Loucy (cell line): ENCODE measurements around the gene PDXK.

Experiments
- EZH2phosphoT487 ChIP-seq: fragments of 200-600 bp; IDR thresholded peaks from 2 replicates; pipeline ENCODE4 v1.6.1; 2018; ENCODE audit warnings: antibody characterized with exemption, mild to moderate bottlenecking, moderate library complexity, borderline replicate concordance
- TF ChIP-seq, protein P1 (sequence below): fragments of 200-600 bp; sonication (generic); conservative IDR thresholded peaks from 2 replicates; pipeline ENCODE4 v1.5.1; 2014; ENCODE audit warnings: mild to moderate bottlenecking, antibody characterized with exemption, low read length

- TF ChIP-seq, protein P1, sequence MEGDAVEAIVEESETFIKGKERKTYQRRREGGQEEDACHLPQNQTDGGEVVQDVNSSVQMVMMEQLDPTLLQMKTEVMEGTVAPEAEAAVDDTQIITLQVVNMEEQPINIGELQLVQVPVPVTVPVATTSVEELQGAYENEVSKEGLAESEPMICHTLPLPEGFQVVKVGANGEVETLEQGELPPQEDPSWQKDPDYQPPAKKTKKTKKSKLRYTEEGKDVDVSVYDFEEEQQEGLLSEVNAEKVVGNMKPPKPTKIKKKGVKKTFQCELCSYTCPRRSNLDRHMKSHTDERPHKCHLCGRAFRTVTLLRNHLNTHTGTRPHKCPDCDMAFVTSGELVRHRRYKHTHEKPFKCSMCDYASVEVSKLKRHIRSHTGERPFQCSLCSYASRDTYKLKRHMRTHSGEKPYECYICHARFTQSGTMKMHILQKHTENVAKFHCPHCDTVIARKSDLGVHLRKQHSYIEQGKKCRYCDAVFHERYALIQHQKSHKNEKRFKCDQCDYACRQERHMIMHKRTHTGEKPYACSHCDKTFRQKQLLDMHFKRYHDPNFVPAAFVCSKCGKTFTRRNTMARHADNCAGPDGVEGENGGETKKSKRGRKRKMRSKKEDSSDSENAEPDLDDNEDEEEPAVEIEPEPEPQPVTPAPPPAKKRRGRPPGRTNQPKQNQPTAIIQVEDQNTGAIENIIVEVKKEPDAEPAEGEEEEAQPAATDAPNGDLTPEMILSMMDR, result no peak
- TF ChIP-seq EZH2phosphoT487, result no peak
Measured at GRCh38 chr21:43721939-43722338, 3.0 kb downstream of the PDXK start.
